NCI-H1417 treated with DMSO at 0.1 percent for 48 hours (cell line): ENCODE results near the gene TTC23.

Experiments
- DNase-seq: peaks from one replicate; lab custom pipeline; 2025; lab: John Stamatoyannopoulos, UW

The TTC23 gene

DNA sequence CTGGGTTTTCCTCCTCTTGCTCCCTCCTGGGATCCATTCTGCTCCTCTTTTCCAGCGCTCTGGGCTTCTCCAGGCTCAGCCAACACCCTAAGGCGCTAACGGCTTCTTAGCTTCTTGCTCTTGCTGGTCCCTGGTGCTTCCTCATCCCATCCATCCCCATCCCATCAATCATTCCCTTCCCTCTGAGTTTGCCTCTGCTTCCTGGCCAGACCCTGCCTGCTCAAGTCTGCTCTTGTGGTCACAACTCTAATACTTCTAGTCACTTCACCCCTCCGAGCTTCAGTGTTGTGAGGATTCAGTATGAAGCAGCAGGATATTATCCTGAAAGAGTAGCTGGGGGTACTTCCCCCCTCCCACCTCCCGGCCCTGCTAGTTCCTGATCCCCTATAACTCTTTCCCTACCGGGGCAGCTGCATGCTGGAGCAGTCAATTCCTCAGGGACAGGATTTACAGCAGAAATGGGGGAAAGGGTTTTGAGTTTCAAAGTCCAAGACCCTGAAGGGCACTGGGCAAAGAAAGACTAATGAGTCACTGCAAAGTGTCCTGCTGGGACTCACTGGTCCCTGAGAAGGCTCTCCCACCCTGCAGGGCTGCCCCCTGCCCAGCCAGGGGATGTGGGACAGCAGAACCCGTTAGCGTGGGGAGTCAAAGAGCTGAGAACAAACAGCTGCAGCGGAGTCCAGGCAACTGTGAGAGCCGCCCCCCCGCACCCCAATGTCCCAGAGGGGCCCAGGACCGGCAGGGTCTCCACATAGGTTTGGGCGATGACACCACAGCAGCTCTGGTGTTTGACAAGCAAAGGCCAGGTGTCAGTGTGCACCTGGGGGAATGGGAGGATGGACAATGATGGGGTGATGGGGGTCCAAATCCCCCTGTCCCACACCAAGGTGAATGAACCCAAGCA lies 146.8 kb downstream of the TTC23 start:
- DNase-seq, result no peak

GRCh38 chr15:99101501-99101900 lies 147.9 kb downstream of the TTC23 start:
- DNase-seq, result no peak

- DNase-seq, result peak; percentile 62
Measured at GRCh38 chr15:99100245-99101173, 148.9 kb downstream of the TTC23 start.

- no peak for DNase-seq
Measured at GRCh38 chr15:99099661-99100060, 149.7 kb downstream of the TTC23 start.

GRCh38 chr15:99098991-99099390 lies 150.4 kb downstream of the TTC23 start:
- no peak for DNase-seq

DNA sequence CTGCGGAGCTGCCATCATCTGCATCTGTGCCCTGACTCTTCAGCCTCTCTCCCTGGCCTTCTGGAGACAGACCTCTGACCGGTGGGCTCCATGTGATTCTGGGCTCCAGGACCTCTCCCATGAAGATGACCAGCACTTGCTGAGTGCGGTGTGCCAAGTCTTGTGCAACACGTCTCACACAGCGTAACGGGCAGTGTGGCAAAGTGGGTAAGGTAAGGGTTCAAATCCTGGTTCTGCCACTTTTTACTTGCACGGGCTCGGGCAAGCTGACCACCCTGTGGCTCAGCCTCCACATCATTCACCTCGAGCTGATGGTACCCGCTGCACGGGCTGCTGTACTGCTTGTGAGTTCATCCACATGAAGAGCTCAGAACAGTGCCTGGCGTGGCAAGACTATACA lies 151.0 kb downstream of the TTC23 start:
- no peak for DNase-seq

- no peak for DNase-seq
Measured at GRCh38 chr15:99097441-99098410, 151.7 kb downstream of the TTC23 start.

GRCh38 chr15:99096894-99097426 lies 152.4 kb downstream of the TTC23 start:
- no peak for DNase-seq

DNA sequence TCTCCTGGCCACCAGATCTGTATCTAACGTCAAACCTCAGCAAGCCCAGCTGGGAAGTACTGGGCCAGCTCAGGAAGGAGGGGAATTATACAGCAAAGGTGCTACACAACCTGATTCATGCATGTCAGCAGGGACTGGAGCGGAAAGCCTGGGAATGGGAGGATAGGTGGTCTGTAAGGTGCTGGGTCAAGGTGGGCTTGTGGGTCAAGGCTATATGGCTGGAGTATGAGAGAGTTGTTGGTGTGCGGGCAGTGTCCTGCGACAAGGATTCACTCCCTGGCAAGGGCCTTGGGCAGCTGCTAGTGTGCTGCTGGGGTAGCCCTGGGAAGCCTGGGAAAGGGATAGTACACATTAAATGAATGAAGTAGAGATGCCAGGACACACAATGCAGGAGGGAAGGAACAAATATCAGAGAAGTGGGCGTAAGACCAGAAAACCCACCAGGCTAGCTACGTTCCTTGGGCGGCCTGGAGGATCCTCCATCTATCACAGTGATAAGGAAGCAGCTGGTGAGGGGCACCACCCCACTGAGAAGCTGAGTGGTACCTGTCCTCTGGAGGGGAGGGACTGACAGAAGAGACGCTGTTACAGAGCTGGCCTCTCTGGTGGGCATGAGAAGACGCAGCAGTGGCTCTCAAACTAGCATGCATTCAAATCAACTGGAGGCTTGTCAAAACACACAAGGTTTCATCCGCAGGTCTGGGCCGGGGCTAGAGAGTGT lies 153.0 kb downstream of the TTC23 start:
- DNase-seq, result no peak

DNA sequence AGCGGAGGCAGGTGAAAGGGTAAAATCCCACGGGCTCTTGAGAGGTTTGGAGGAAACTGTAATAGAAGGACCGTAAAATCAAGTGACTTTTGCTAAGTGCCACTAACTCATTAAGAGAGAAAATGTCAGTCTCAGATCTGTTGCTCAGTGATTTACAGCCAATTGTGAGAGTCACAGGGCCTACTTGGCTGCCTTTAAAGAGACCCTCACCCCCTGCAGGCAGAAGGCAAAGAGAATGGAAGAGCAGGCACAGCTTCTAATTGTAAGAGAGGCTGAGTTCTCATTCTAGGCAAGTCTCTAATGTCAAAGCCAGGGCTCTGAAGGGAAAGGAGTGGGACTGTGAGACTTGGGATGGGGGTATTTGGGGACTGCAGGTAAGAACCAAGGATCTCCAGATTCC lies 153.8 kb downstream of the TTC23 start:
- DNase-seq, result no peak

- DNase-seq, result no peak
Measured at GRCh38 chr15:99092554-99093172, 156.7 kb downstream of the TTC23 start.

DNA sequence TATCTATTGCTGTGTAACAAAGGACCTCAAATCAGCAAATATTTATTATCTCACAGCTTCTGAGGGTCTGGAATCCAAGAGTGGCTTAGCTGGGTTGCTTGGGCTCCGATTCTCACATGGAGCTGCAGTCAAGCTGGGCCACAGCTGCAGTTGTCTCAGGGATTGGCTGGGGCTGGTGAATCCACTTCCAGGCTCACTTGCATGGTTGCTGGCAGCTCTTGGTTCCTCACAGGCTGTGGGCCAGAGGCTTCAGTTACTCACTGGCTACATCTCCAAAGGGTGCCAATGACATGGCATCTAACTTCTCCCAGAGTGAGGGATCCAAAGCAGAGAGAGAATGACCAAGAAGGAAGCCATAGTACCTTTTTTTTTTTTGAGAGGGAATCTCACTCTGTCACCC lies 158.4 kb downstream of the TTC23 start:
- no peak for DNase-seq

- DNase-seq, result no peak
Measured at GRCh38 chr15:99090011-99090699, 159.2 kb downstream of the TTC23 start.

DNA sequence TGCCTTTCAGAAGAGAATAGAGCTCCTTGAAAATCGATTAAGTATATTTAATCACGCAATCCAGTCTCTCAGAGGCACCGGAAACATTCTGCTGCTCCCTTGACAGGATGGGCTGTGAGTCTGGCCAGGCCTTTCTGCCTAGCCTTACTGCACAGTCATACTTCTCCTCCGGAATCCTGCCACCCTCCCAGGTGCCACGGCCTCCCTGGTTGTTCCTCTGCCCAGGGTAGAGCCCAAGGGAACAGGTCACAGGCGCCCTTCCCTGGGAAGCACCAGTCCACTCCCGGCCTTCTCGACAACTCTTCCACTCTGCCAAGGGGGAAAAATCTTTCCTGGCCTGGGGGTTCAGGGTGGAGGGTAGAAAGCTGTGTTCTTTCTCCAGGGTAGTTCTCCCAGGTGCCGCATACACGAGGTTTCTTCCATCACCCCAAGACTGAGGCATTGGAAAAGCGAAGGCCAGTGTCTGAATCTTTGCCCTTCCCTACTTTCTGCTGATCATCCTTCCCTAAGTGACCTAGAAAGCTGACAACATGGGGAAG lies 161.9 kb downstream of the TTC23 start:
- no peak for DNase-seq

DNA sequence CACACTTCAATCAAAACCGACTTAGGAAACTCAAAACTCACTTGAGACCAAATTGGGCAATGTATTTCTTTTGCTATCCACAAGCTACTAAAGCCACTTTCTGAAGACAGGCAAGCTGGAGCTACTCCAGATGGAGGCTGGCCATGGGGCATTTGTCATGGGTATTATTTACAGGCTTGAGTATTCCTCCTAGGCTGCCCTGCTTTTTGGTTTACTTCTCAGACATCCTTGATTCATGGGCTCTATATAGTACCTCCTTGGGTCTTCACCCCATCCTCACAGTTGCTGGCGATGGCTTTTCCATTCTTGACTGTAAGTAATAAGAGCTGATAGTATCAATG lies 163.1 kb downstream of the TTC23 start:
- no peak for DNase-seq
